Measurements from ENCODE around the gene SRGAP2C.
"Not testable (repeated sequence)": the region's sequence is repeated elsewhere in the genome, so short reads cannot be mapped to it uniquely, and the experiment has no call there.

The SRGAP2C gene

GRCh38 chr1:121227544-121228330, 43.0 kb downstream of the SRGAP2C start:
- not testable (repeated sequence) for DNase-seq

GRCh38 chr1:121230636-121231035, 45.9 kb downstream of the SRGAP2C start:
- DNase-seq: not testable (repeated sequence)

DNA sequence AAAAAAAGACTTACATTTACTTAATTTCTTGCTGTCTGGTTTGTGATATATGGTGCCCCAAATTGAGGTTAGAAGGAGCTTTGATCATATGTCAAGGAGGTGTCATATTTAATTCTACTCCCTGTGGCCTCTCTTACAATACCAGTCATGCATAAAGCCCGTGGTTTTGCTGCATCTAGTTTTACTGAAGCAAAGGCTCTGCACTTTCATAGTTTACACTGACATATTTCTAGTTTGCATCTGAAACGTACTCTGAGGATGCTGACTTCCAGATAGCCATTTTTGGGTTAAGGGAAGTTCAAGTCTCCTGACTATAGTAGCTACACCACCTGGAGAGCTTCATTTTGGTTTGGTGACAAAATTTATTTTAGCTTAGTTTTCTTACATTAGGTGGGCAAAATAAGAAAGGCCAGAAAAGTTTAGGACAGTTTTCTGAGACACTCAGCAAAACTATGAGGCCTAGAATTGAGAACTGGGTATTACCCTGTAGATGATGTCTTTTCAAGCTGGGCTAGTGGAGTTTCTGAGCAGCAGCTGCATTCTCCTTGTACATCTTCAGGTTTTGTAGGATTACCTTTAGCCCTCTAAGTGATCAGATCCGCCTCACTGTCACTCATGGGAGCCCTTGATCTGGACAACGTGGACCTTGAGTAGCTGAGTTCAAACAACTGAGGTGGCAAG, 47.8 kb downstream of the SRGAP2C start:
- DNase-seq: not testable (repeated sequence)

DNA sequence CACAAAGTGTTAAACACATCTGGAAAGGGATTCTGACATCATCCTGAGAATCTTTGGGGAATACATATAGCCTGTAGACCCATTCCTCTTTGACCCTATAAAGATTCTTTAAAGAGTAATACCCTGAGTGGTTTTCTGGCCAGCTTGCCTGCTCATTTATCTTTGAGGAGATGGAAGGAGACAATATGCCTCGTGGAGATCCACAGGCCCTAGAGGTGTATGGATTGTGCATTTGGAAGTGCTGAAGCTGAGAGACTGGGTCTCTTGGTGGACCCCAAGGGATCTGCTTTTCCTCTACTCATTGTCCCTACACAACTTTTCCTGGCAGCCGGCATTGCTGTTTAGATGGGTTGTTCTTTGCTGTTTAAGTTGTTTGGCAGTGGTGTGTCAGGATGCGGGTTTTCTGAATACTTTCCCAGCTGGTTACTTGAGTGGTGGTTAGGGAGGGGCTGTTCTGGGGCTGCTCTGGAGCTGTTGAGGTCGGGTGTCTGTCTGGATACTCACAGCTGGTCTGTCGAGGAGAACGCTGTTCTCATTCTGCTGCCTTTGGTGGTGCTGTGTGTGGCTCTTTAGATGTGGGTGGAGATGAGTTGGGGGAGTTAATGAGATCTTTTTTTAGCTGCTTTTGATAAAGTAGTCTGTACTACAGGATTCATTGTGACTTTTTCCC, 49.5 kb downstream of the SRGAP2C start:
- DNase-seq: not testable (repeated sequence)

DNA sequence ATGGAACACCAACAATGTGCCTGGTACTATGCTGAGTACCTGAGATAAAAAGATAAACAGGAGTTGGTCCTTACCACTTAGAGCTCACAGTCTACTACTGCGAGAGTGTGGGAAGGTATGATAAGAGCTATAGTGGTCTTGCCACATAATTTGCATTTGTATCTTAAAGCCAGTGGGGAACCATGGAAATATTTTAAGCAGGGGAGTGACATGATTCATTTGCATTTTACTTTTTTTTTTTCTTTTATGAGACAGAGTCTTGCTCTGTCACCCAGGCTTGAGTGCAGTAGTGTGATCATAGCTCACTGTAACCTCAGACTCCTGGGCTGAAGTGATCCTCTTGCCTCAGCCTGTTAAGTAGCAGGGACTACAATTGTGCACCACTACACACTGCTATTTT, 53.6 kb downstream of the SRGAP2C start:
- not testable (repeated sequence) for DNase-seq

DNA sequence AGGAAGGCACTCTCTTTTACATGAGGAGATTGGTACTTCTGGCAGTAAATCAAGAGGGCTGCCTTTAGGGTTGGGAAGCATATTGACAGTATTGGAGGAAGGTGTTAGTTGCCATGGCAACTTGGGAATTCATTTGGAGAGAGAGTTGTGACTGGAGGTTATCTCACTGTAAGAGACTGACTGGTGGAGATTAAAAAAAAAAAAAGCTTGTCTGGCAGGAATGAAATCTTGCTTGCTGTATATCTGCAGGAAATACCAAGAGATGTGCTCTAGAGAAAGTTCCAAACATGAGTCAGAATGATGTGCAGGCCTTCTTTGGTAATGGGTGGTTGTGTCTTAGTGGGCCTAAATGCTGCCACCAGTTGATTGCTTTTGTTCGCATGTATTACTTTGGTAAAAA, 59.1 kb downstream of the SRGAP2C start:
- not testable (repeated sequence) for DNase-seq

DNA sequence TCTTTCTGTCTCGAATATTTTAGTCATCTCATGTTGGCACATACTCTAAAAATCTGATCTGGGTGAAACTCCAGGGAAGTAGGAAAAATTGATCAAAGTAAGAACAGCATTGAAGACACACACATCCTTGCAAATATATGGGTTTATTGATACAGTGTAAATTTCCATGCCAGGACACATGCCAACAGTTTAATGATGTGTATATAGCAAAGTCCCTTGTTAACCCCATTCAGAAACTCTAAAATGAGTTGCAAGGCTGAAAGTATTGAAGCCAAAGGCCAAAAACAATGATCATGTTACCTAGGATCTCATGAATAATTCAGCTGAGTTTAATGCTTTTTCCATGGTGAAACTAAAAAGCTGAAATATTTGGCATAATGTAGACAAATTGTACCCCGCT, 61.6 kb downstream of the SRGAP2C start:
- not testable (repeated sequence) for DNase-seq

- not testable (repeated sequence) for DNase-seq
Observed at GRCh38 chr1:121252656-121253055, 67.9 kb downstream of the SRGAP2C start.

DNA sequence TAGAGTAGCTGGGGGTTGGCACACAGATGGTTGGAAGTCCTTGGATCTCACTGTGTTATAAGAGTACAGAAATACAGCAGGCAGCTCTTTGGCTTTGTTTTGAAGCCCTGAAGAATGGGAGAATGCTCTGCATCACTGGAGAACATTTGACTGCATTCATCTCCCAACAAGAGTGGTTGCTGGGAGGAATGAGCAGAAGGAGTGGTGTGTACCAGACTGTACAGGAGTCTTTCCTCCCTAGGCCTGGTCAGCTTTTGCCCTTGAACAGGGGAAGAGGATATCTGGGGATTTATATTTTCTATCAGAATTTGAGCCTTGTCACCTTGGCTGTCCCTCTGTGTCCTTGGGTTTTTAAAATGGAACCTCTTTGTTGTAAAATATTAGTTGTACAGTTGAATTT, 69.8 kb downstream of the SRGAP2C start:
- not testable (repeated sequence) for DNase-seq

GRCh38 chr1:121257632-121258031, 72.9 kb downstream of the SRGAP2C start:
- DNase-seq: not testable (repeated sequence)

- DNase-seq: not testable (repeated sequence)
Observed at GRCh38 chr1:121258134-121258533, 73.4 kb downstream of the SRGAP2C start.

- not testable (repeated sequence) for DNase-seq
Observed at GRCh38 chr1:121260205-121260604, 75.4 kb downstream of the SRGAP2C start.

GRCh38 chr1:121262163-121262562, 77.4 kb downstream of the SRGAP2C start:
- DNase-seq: not testable (repeated sequence)

DNA sequence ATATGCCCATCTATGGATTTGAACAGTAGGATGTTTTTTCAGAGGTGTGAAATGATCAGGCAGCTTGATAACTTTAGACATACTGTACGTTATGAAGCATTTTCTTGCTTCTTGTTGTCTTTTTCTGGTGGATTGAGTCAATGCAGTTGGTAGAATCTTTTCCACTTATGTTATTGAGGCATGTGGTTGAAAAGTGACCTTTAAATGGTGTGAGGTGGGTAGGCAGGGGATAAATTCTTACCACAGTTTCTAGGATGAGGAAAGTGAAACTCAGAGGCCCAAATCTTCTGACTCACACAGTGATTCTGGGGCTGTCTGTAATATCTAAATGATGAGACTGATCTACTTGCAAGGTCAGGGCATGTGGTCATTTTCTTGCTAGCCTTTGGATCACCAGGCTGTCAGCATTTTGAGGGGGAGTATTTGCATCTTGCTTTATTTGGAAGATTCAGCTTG, 79.0 kb downstream of the SRGAP2C start:
- peak; percentile 44 to 77 (median 55) for DNase-seq

- not testable (repeated sequence) for DNase-seq
Observed at GRCh38 chr1:121267072-121267471, 82.3 kb downstream of the SRGAP2C start.

DNA sequence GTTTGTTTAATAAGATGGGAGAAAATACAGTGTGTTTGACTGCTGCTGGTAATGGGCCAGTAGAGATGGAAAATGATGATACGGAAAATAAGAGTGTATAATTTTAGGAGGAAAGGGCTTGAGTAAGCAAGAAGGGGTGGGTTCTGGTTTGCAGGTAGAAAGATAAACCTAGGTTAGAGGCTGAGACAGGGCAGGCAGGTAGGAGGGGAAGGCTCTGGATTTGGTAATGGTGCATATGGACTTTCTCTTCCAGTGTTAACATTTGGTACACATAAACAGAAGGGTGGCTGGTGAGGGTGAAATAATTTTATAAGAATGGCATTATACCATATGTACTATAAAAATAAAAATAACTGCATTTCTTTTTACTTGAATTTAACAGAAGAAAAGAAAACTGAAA, 84.5 kb downstream of the SRGAP2C start:
- not testable (repeated sequence) for DNase-seq

- not testable (repeated sequence) for DNase-seq
Observed at GRCh38 chr1:121269973-121270372, 85.2 kb downstream of the SRGAP2C start.

DNA sequence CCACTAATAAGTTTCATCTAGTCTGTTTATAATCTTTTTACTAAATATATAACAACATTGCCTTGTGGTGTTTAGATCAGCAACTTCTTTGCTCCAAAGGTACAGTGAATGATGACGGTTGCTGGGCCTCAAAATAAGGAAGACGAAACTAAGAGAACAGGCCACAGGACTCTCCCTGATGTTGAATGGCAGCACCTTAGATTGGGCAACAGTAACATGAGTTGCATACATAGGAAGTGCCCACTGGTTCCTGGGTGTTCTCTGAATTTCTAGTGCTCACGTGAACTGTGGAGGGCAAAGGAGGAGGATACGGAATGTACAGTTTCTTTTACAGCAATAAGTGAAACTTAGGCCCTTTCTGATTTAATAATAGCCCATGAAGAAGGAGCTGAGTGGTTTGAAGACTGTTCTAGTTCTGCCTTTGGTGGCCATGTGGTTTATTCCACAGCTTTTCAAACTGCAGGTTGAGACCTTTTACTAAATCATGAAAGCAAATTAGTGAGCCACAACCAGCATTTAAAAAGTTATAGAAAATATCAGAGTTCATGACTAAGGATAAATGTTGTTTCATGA, 86.5 kb downstream of the SRGAP2C start:
- DNase-seq: peak; percentile 41 to 82 (median 62)

GRCh38 chr1:121275435-121275834, 90.7 kb downstream of the SRGAP2C start:
- peak in 1 of 3 donors; percentile 10 for DNase-seq

DNA sequence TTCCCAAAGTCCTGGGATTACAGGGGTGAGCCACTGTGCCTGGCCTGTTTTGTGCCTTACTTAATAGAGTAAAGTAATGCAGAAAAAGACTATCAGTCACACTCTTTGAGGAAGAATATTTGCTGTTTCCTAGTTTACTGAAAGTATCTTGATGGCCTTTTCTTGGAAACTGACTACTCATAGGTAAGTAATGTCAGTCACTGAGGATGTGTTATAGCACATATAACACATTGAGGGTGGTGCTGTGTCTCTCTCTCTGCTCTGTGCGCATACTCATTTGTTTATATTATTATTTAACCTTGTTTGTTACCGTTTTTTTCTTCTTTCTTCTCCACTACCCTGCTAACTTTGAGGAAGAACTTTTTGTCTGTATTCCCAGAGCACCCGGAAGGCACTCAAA, 93.4 kb downstream of the SRGAP2C start:
- not testable (repeated sequence) for DNase-seq

DNA sequence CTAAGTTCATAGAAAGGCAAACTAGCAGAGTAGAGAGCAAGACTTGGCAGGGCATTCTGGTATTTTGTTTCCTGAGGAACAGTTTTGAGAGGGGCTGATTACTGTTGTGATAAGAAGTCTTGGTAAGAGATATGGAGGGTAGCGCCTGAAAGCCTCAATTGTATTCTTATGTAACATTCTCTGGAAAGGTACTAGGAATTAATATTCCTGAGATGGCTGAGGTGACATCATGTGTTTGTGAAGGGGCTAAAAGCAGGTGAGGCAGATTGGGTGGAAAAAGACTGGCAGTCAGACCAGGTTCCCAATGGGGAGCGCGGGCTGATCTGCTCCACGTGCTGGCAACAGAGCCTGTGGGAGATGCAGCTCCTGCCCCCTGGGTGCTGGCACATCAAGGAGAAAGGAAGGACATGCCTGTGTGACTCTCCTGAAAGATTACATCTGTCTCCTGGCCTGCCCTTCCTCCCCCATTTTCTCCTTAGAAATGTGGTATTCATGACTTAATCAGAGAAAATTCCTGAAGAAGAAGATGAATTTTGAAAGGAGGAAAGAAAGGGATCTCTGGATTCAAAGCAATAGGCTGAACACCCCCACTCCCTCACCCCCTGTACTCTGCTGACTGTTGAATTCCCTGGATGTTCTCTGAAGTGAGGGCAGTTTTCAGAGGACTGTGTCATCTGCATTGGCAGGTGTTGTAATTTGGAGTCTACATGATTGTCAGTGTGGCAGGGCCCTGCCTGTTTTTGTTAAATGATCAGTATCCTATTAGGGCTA, 94.2 kb downstream of the SRGAP2C start:
- DNase-seq: peak in 1 of 3 donors; percentile 18

GRCh38 chr1:121279548-121279898, 94.7 kb downstream of the SRGAP2C start:
- not testable (repeated sequence) for DNase-seq
